Measurements from ENCODE around the gene TTLL10.

TTLL10 gene

GRCh38 chr1:1237874-1238701, 64.4 kb downstream of the TTLL10 start:
- DNase-seq = no peak

GRCh38 chr1:1238702-1239178, 65.1 kb downstream of the TTLL10 start:
- no peak for DNase-seq

- DNase-seq = no peak
Measured at GRCh38 chr1:1239227-1239613, 65.5 kb downstream of the TTLL10 start.

- no peak for DNase-seq
Measured at GRCh38 chr1:1239614-1240347, 66.1 kb downstream of the TTLL10 start.

GRCh38 chr1:1240348-1240732, 66.7 kb downstream of the TTLL10 start:
- DNase-seq = no peak

GRCh38 chr1:1240822-1241587, 67.3 kb downstream of the TTLL10 start:
- no peak for DNase-seq

GRCh38 chr1:1241588-1242219, 68.0 kb downstream of the TTLL10 start:
- DNase-seq = no peak

GRCh38 chr1:1242461-1243265, 69.0 kb downstream of the TTLL10 start:
- no peak for DNase-seq

- DNase-seq = no peak
Measured at GRCh38 chr1:1243266-1243660, 69.6 kb downstream of the TTLL10 start.

- no peak for DNase-seq
Measured at GRCh38 chr1:1243807-1244191, 70.1 kb downstream of the TTLL10 start.

GRCh38 chr1:1244192-1244811, 70.6 kb downstream of the TTLL10 start:
- DNase-seq = no peak

GRCh38 chr1:1245178-1245816, 71.6 kb downstream of the TTLL10 start:
- DNase-seq = no peak

GRCh38 chr1:1245817-1246576, 72.3 kb downstream of the TTLL10 start:
- DNase-seq = no peak

GRCh38 chr1:1246577-1247340, 73.1 kb downstream of the TTLL10 start, which contains the start of gene C1QTNF12:
Gene C1QTNF12 (minus strand): TSS chr1:1246722. CDS start chr1:1246690, 32 bp downstream.
- DNase-seq = no peak

- DNase-seq = no peak
Measured at GRCh38 chr1:1247341-1247913, 73.7 kb downstream of the TTLL10 start.
